HG03342 (cell line): ENCODE measurements around the gene SIRT6.
"Not testable (repeated sequence)": the region's sequence is repeated elsewhere in the genome, so short reads cannot be mapped to it uniquely, and the experiment has no call there.

ENCODE experiments used
- ATAC-seq: cut with Tn5 transposase; IDR thresholded peaks from one replicate; pipeline ENCODE4 v1.9.1; 2021; ENCODE audit warnings: mild to moderate bottlenecking, moderate library complexity; ENCODE audit not compliant: unreplicated experiment

The SIRT6 gene

GRCh38 chr19:4182084-4182810 lies at the start of gene SIRT6, which contains the start of gene ANKRD24:
SIRT6 (minus strand) TSS chr19:4182563; CDS start chr19:4182539, 24 bp downstream.
ANKRD24 (plus strand) TSS chr19:4182689; CDS start chr19:4186426, 3,737 bp downstream.
- ATAC-seq: peak; percentile 59

DNA sequence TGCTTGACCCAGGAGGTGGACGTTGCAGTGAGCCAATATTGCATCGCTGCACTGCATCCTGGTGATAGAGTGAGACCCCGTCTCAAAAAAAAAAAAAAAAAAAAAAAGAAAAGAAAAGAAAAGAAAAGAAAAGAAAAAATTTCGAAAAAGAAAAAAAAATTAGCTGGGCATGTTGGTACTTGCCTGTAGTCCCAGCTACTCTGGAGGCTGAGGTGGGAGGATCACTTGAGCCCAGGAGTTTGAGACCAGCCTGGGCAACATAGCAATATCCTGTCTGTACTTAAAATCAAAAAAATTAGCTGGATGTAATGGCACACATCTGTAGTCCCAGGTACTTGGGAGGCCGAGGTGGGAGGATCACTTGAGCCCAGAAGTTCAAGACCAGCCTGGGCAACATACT lies 49.8 kb upstream of the SIRT6 start:
- not testable (repeated sequence) for ATAC-seq

GRCh38 chr19:4231521-4231920 lies 49.2 kb upstream of the SIRT6 start:
- not testable (repeated sequence) for ATAC-seq

DNA sequence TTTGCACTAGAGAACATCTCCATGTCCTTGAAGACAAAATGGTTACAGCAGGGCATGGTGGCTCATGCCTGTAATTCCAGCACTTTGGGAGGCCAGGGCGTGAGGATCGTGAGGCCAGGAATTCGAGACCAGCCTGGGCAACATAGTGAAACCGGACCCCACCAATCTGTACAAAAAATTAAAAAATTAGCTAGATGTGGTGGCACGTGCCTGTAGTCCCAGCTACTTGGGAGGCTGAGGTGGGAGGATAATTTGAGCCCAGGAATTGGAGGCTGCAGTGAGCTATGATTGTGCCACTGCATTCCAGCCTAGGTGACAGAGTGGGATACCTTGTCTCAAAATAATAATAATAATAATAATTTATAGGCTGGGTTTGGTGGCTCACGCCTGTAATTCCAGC lies 47.9 kb upstream of the SIRT6 start:
- not testable (repeated sequence) for ATAC-seq

DNA sequence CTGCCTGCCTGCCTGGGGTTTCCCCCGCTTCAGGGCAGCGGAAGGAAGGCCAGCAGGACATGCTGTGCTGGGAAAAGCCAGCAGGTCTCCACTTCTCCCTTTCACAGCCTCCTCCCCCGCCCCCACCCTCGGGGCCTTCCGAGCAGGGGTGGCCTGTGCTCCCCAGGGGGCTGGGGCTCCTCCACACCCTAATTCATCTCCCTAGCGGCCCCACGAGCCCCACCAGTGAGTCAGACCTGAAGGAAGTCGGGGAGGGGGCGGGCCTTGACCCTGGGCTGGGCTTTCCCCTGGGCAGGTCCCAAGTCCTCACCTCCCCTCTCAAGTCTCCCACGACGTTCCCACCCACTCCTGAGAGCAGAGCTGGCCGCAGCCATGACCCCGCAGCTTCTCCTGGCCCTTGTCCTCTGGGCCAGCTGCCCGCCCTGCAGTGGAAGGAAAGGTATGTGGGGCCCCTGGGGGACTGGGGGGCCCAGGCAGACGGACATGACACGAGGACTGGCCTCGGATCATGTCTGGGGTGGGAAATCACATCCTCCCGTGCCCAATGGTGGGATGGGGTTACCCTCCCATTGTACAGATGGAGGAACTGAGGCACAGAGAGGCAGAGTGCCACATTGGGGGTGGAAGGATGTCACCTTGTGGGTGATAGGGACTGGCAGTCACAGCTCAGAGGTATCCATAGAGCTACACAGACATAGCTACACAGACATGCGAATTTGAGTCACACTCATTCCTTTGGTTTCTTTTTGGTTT lies 47.0 kb upstream of the SIRT6 start, which contains the start of gene EBI3:
TSS of gene EBI3 (plus strand) at position 345 of the 753 bp plus-strand sequence. CDS start at position 373, 28 bp downstream.
- ATAC-seq: peak; percentile 59

DNA sequence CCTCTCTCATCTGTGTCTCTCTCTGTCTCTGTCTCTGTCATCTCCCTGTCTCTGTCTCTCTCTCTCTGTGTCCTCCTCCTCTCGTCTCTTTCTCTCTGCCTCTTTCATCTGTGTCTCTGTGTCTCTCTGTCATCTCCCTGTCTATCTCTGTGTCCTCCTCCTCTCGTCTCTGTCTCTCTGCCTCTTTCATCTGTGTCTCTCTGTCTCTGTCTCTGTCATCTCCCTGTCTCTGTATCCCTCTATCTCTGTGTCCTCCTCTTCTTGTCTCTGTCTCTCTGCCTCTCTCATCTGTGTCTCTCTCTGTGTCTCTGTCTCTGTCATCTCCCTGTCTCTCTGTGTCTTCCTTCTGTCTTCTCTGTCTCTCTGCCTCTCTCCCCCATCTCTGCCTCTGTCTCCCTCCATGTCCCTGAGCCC lies 46.4 kb upstream of the SIRT6 start:
- no peak for ATAC-seq

GRCh38 chr19:4227771-4228170 lies 45.4 kb upstream of the SIRT6 start:
- ATAC-seq: no peak

- ATAC-seq: no peak
Measured at GRCh38 chr19:4225885-4226284, 43.5 kb upstream of the SIRT6 start.

GRCh38 chr19:4224470-4224869 lies 42.1 kb upstream of the SIRT6 start:
- no peak for ATAC-seq

GRCh38 chr19:4220188-4220587 lies 37.8 kb upstream of the SIRT6 start:
- ATAC-seq: no peak

DNA sequence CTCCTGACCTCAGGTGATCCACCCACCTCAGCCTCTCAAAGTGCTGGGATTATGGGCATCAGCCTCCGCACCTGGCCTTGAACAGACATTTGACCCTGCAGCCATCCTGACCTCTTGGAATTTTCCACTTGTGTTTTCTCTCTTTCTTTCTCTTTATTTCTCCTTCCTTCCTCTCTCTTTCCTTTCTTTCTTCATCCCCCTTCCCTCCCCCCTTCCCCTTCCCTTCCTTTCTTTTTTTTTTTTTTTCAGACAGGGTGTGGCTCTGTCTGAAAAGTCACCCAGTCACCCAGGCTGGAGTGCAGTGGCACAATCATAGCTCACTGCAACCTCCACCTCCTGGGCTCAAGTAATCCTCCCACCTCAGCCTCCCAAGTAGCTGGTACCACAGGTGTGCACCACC lies 36.2 kb upstream of the SIRT6 start:
- ATAC-seq: not testable (repeated sequence)

DNA sequence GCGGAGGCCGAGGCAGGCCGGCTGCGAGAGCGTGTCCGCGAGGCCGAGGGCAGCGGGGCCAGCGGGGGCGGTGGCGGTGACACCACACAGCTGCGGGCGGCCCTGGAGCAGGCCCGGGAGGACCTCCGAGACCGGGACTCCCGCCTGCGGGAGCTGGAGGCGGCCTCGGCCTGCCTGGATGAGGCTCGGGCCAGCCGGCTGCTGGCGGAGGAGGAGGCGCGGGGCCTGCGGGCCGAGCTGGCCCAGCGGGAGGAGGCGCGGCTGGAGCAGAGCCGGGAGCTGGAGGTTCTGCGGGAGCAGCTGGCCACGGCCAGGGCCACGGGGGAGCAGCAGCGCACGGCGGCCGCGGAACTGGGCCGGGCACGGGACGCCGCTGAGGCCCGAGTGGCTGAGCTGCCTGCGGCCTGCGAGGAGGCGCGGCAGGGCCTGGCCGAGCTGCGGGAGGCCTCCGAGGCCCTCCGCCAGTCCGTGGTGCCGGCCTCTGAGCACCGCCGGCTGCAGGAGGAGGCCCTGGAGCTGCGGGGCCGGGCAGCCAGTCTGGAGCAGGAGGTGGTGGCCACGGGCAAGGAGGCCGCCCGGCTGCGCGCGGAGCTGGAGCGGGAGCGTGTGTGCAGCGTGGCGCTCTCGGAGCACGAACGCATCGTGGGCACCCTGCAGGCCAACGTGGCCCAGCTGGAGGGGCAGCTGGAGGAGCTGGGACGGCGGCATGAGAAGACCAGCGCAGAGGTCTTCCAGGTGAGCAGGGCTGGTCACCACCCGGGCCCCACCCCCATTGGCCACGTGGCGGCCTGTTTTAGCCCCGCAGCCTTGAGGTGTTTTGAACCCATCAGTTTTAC lies 35.3 kb upstream of the SIRT6 start:
- ATAC-seq: no peak

- ATAC-seq: no peak
Measured at GRCh38 chr19:4216846-4217245, 34.5 kb upstream of the SIRT6 start.

DNA sequence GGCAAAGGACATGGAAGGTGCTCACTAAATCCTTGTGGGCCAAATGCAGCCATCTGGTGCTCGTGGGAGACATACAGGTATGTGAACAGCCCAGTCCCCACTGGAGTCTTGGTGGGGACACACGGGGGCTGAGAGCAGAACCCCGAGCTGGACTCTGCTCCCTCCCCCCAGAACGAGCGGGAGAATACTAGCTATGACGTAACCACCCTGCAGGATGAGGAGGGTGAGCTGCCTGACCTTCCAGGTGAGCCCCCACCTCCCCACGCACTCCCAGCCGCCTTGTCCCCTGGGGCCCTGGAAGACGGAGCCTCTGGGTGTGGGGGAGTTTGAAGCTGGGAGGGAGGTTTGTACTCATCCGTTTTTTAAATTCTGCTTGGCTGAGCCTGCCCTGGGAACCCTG lies 33.4 kb upstream of the SIRT6 start:
- ATAC-seq: no peak

GRCh38 chr19:4213116-4213515 lies 30.8 kb upstream of the SIRT6 start:
- no peak for ATAC-seq

- ATAC-seq: no peak
Measured at GRCh38 chr19:4210166-4210731, 27.9 kb upstream of the SIRT6 start.

DNA sequence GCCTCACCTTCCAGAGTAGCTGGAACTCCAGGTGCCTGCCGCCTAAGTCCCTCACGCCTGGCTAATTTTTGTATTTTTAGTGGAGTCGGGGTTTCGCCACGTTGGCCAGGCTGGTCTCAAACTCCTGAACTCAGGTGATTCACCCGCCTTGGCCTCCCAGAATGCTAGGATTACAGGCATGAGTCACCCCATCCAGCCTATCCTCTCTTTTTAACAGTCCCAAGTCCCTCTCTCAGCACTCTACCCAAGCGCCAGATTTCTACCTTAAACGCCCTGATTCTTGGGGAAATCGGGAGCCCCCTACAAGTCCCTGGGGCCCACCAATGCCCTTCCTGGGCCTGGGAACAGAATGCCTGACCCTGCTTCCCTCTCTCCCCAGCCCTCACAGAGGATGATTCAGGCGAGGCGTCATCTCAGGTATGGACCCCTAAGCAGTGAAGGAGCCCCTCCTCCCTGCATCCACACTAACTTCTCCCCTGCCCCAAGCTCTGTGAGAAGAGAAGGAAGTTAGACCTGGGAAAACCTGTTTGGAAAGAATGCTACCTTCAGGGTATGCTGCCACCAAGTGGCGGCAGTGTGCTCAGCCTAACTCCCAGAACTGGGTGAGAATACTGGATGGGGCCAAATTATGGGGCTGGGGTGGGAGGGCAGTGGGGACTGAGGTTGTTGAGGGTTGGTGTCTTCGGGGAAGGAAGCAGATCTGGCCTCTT lies 26.2 kb upstream of the SIRT6 start:
- no peak for ATAC-seq

GRCh38 chr19:4206818-4207484 lies 24.6 kb upstream of the SIRT6 start:
- no peak for ATAC-seq

GRCh38 chr19:4201798-4202197 lies 19.4 kb upstream of the SIRT6 start:
- no peak for ATAC-seq
